Liver (tissue), 9 donors: ENCODE results near the gene SCNN1B. TPM values are rescaled to one million over a fixed set of nuclear protein-coding genes. Genes with fewer than 3 reads are reported as not detected.

Experiments used
- DNase-seq: peaks from one replicate; pipeline ENCODE4 v3.0.0-alpha.2; 2017; ENCODE audit warnings: low spot score
- H3K27ac ChIP-seq, 2 donors: one replicate each; pipeline ENCODE4 v1.7.0; 2013; ENCODE audit warnings: inconsistent platforms in 2 of 2, low read length in 2 of 2, control low read depth in 1 of 2, low read depth in 1 of 2, mild to moderate bottlenecking in 1 of 2
- H3K27me3 ChIP-seq, 4 donors: one replicate each; pipeline versions ENCODE4 v1.6.1 to v1.7.0; 2013; ENCODE audit warnings: low read length in 3 of 4, inconsistent platforms in 1 of 4, mild to moderate bottlenecking in 1 of 4, moderate library complexity in 1 of 4; ENCODE audit not compliant: control insufficient read depth in 4 of 4, insufficient read depth in 4 of 4
- H3K36me3 ChIP-seq, 4 donors: one replicate each; pipeline versions ENCODE4 v1.6.1 to v1.7.0; 2013; ENCODE audit warnings: low read length in 3 of 4, mild to moderate bottlenecking in 3 of 4, low read depth in 1 of 4, moderate library complexity in 1 of 4; ENCODE audit not compliant: control insufficient read depth in 4 of 4, insufficient read depth in 3 of 4
- H3K4me1 ChIP-seq, 4 donors: one replicate each; pipeline versions ENCODE4 v1.6.1 to v1.7.0; 2013; ENCODE audit warnings: low read length in 3 of 4, mild to moderate bottlenecking in 3 of 4, moderate library complexity in 1 of 4; ENCODE audit not compliant: control insufficient read depth in 4 of 4, insufficient read depth in 4 of 4
- H3K4me3 ChIP-seq, 3 donors: one replicate each; pipeline versions ENCODE4 v1.6.1 to v1.7.0; 2013; ENCODE audit warnings: low read length in 3 of 3, control low read depth in 1 of 3, low read depth in 1 of 3, mild to moderate bottlenecking in 1 of 3
- H3K9ac ChIP-seq, 2 donors: one replicate each; pipeline ENCODE4 v1.7.0; 2013; ENCODE audit warnings: low read length in 2 of 2, mild to moderate bottlenecking in 2 of 2, moderate library complexity in 2 of 2, control low read depth in 1 of 2, low read depth in 1 of 2
- H3K9me3 ChIP-seq, 4 donors: one replicate each; pipeline versions ENCODE4 v1.6.1 to v1.7.0; 2013; ENCODE audit warnings: low read length in 3 of 4; ENCODE audit not compliant: control insufficient read depth in 4 of 4
- EGR1 ChIP-seq, 2 donors: IDR thresholded peaks; 2 replicates each; pipeline ENCODE4 v1.6.1; 2016 to 2018; ENCODE audit warnings: antibody characterized with exemption in 2 of 2, low read depth in 2 of 2
- FOXA1 ChIP-seq: IDR thresholded peaks from 2 replicates; pipeline ENCODE4 v1.6.1; 2016; ENCODE audit warnings: antibody characterized with exemption
- FOXA2 ChIP-seq: IDR thresholded peaks from 2 replicates; pipeline ENCODE4 v1.6.1; 2016; ENCODE audit warnings: antibody characterized with exemption
- HNF4A ChIP-seq, 2 donors: conservative IDR thresholded peaks; 2 replicates each; pipeline ENCODE4 v1.6.1; 2016; ENCODE audit warnings: antibody characterized with exemption in 2 of 2, mild to moderate bottlenecking in 2 of 2
- HNF4G ChIP-seq: IDR thresholded peaks from 2 replicates; pipeline ENCODE4 v1.6.1; 2016; ENCODE audit warnings: antibody characterized with exemption
- JUND ChIP-seq, 2 donors: IDR thresholded peaks; 2 replicates each; pipeline ENCODE4 v1.6.1; 2016; ENCODE audit warnings: antibody characterized with exemption in 2 of 2
- MAX ChIP-seq: IDR thresholded peaks from 2 replicates; pipeline ENCODE4 v1.6.1; 2016; ENCODE audit warnings: antibody characterized with exemption
- NR2F2 ChIP-seq: IDR thresholded peaks from 2 replicates; pipeline ENCODE4 v1.6.1; 2016; ENCODE audit warnings: antibody characterized with exemption
- RAD21 ChIP-seq, 2 donors: IDR thresholded peaks; 2 replicates each; pipeline ENCODE4 v1.6.1; 2016; ENCODE audit warnings: antibody characterized with exemption in 2 of 2, mild to moderate bottlenecking in 2 of 2
- RXRA ChIP-seq, 2 donors: IDR thresholded peaks; 2 replicates each; pipeline ENCODE4 v1.6.1; 2017 to 2018; ENCODE audit warnings: antibody characterized with exemption in 2 of 2, mild to moderate bottlenecking in 1 of 2
- SP1 ChIP-seq: IDR thresholded peaks from 2 replicates; pipeline ENCODE4 v1.6.1; 2018; ENCODE audit warnings: antibody characterized with exemption, mild to moderate bottlenecking
- TAF1 ChIP-seq: conservative IDR thresholded peaks from 2 replicates; pipeline ENCODE4 v1.6.1; 2016; ENCODE audit warnings: antibody characterized with exemption, mild to moderate bottlenecking
- YY1 ChIP-seq: IDR thresholded peaks from 2 replicates; pipeline ENCODE4 v1.6.1; 2016; ENCODE audit warnings: antibody characterized with exemption, mild to moderate bottlenecking
- WGBS: extraction: QIAGEN DNeasy Blood & Tissue Kit; methylation state at CpG from one replicate; pipeline ENCODE4 v1.1.7; 2013; 5-methylcytosine and 5-hydroxymethylcytosine counted together
- polyA plus RNA-seq, 2 donors: library from polyadenylated mRNA; stranded (reverse) in 1 of 2; unstranded in 1 of 2; fragments of 200-250 nt in 1 of 2; fragments of >200 nt in 1 of 2; fragmentation: Nextera tagmentation in 1 of 2; extraction: Ambion mirVana in 1 of 2; gene quantifications; one replicate each; pipeline versions ENCODE4 v1.2.1 to v1.2.3, GENCODE V29; 2013 to 2015
- total RNA-seq, 2 donors: library from RNA; depleted of rRNA; stranded (reverse); fragments of >200 nt; gene quantifications; one replicate each; pipeline ENCODE4 v1.2.3, GENCODE V29; 2014
- TF ChIP-seq, protein P1 (sequence below): IDR thresholded peaks from 2 replicates; pipeline ENCODE4 v1.6.1; 2016; ENCODE audit warnings: antibody characterized with exemption
- TF ChIP-seq, protein P2 (sequence below): fragments of 150-350 bp; IDR thresholded peaks from 2 replicates; pipeline ENCODE4 v1.5.1; 2017; ENCODE audit warnings: improper control_type of control experiment, low read depth, low read length; ENCODE audit not compliant: missing input control
- TF ChIP-seq, protein P3 (sequence below): IDR thresholded peaks from 2 replicates; pipeline ENCODE4 v1.6.1; 2016; ENCODE audit warnings: antibody characterized with exemption, mild to moderate bottlenecking
- donor health status: healthy.
- donor health status: healthy.
- donor health status: healthy.
- donor health status: healthy.
- donor health status: healthy.

SCNN1B gene
- total and polyA plus RNA-seq, 4 donors: 0.08 to 0.17 (median 0.14) TPM; not detected in 1

- Histone ChIP-seq H3K27me3 (peaks cover 0 to 11% (median 0%) of the 10 kb centered on the region in 4 donors), H3K27ac (no peak overlapping the region), H3K4me1 (no peaks in the 10 kb centered on the region), H3K4me3 (no peak overlapping the region), H3K9ac (no peak overlapping the region), H3K9me3 (no peaks in the 10 kb centered on the region), H3K36me3 (no peaks in the 10 kb centered on the region)
- TF ChIP-seq FOXA2 (no peak), NR2F2 (no peak), YY1 (no peak)
- TF ChIP-seq, protein P1, sequence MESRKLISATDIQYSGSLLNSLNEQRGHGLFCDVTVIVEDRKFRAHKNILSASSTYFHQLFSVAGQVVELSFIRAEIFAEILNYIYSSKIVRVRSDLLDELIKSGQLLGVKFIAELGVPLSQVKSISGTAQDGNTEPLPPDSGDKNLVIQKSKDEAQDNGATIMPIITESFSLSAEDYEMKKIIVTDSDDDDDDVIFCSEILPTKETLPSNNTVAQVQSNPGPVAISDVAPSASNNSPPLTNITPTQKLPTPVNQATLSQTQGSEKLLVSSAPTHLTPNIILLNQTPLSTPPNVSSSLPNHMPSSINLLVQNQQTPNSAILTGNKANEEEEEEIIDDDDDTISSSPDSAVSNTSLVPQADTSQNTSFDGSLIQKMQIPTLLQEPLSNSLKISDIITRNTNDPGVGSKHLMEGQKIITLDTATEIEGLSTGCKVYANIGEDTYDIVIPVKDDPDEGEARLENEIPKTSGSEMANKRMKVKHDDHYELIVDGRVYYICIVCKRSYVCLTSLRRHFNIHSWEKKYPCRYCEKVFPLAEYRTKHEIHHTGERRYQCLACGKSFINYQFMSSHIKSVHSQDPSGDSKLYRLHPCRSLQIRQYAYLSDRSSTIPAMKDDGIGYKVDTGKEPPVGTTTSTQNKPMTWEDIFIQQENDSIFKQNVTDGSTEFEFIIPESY: no peak
- DNase-seq: no peak
- 73% methylated on average over 1 of the region's 1 CpG for WGBS
Measured at GRCh38 chr16:23282568-23282967, 19.5 kb upstream of the SCNN1B start.

- Histone ChIP-seq H3K4me3 (no peak overlapping the region), H3K9ac (no peak overlapping the region), H3K27me3 (peaks cover 0 to 11% (median 0%) of the 10 kb centered on the region in 4 donors), H3K4me1 (no peaks in the 10 kb centered on the region), H3K36me3 (no peaks in the 10 kb centered on the region), H3K9me3 (no peaks in the 10 kb centered on the region), H3K27ac (no peak overlapping the region)
- TF ChIP-seq, protein P2, sequence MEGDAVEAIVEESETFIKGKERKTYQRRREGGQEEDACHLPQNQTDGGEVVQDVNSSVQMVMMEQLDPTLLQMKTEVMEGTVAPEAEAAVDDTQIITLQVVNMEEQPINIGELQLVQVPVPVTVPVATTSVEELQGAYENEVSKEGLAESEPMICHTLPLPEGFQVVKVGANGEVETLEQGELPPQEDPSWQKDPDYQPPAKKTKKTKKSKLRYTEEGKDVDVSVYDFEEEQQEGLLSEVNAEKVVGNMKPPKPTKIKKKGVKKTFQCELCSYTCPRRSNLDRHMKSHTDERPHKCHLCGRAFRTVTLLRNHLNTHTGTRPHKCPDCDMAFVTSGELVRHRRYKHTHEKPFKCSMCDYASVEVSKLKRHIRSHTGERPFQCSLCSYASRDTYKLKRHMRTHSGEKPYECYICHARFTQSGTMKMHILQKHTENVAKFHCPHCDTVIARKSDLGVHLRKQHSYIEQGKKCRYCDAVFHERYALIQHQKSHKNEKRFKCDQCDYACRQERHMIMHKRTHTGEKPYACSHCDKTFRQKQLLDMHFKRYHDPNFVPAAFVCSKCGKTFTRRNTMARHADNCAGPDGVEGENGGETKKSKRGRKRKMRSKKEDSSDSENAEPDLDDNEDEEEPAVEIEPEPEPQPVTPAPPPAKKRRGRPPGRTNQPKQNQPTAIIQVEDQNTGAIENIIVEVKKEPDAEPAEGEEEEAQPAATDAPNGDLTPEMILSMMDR: no peak
- no peak for TF ChIP-seq HNF4A (conservative IDR thresholded peaks at IDR 0.05)
- DNase-seq: no peak
- WGBS: 85% methylated on average over 2 of the region's 2 CpGs
Measured at GRCh38 chr16:23283571-23283970, 18.5 kb upstream of the SCNN1B start.

DNA sequence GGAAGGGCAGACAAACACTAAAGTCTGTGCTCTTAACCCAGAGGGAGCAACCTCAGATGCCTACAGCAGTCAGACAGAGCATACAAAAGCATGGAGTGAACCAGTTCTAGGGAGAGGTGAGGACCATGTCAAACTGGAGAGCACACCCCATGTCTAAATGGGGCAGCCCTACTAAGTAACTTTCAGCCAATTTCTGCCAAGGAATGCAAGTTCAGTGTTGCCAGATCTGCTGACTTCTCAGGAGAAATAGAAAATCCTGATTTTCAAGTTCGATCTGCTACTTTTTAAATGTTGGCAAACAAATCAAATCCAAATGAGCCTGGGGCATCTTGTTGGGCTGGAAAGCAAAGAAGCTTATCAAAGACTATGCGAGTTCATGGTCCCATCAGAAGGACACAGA, 17.5 kb upstream of the SCNN1B start:
- peaks cover 0 to 11% (median 0%) of the 10 kb centered on the region in 4 donors for H3K27me3 ChIP-seq
- H3K9ac ChIP-seq: no peak overlapping the region
- no peak overlapping the region for H3K4me3 ChIP-seq
- no peaks in the 10 kb centered on the region for H3K36me3 ChIP-seq
- no peak for DNase-seq
- no peak overlapping the region for H3K27ac ChIP-seq
- no peaks in the 10 kb centered on the region for H3K9me3 ChIP-seq
- H3K4me1 ChIP-seq: no peaks in the 10 kb centered on the region
- 72% methylated on average over 2 of the region's 2 CpGs for WGBS
- TF ChIP-seq HNF4G: no peak
- TF ChIP-seq SP1: no peak
- TF ChIP-seq, protein P3, sequence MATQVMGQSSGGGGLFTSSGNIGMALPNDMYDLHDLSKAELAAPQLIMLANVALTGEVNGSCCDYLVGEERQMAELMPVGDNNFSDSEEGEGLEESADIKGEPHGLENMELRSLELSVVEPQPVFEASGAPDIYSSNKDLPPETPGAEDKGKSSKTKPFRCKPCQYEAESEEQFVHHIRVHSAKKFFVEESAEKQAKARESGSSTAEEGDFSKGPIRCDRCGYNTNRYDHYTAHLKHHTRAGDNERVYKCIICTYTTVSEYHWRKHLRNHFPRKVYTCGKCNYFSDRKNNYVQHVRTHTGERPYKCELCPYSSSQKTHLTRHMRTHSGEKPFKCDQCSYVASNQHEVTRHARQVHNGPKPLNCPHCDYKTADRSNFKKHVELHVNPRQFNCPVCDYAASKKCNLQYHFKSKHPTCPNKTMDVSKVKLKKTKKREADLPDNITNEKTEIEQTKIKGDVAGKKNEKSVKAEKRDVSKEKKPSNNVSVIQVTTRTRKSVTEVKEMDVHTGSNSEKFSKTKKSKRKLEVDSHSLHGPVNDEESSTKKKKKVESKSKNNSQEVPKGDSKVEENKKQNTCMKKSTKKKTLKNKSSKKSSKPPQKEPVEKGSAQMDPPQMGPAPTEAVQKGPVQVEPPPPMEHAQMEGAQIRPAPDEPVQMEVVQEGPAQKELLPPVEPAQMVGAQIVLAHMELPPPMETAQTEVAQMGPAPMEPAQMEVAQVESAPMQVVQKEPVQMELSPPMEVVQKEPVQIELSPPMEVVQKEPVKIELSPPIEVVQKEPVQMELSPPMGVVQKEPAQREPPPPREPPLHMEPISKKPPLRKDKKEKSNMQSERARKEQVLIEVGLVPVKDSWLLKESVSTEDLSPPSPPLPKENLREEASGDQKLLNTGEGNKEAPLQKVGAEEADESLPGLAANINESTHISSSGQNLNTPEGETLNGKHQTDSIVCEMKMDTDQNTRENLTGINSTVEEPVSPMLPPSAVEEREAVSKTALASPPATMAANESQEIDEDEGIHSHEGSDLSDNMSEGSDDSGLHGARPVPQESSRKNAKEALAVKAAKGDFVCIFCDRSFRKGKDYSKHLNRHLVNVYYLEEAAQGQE: no peak
- TF ChIP-seq EGR1 (IDR thresholded peaks at IDR 0.05; ENCODE audit: low read depth in 2 of 2): no peak
- no peak for TF ChIP-seq HNF4A (conservative IDR thresholded peaks at IDR 0.05)
- TF ChIP-seq, protein P1: no peak
- TF ChIP-seq RAD21 (IDR thresholded peaks at IDR 0.05): no peak
- TF ChIP-seq TAF1: no peak
- no peak for TF ChIP-seq JUND (IDR thresholded peaks at IDR 0.05)
- TF ChIP-seq MAX: no peak
- no peak for TF ChIP-seq FOXA2
- TF ChIP-seq YY1: no peak
- no peak for TF ChIP-seq RXRA (IDR thresholded peaks at IDR 0.05)
- TF ChIP-seq, protein P2: no peak
- TF ChIP-seq FOXA1: no peak
- TF ChIP-seq NR2F2: no peak
